Measurements from ENCODE around the gene RTRAF.

DNA sequence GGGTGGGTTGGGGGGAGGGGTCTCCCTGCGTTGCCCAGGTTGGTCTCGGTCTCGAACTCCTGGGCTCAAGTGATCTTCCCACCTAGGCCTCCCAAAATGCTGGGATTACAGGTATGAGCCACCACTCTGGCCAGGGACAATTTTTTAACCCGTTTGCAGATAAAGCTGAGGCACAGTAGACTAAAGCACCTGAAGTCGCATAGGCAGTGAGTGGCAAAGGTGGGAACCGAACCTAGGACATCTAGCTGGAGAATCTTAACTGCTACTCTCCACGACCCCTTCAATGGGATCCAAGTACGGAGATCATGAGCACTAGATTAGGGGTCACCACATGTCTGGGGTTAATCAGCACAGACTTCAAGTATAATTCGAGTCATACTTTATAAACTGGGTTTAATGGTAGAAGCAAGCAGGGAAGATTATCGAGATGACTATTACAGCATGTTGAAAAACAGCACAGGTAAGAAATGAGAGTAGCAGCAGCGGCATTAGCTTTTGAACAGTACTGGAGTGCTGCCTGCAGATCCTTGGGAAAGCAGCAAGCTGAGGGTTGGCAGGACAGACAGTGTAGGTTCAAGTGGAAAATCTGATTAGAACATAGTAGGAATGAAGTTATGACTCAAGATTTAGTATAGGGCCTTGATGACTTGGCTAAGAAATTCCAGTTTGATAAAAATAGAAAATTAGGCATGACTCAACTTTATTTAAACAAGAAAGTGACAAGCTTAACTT lies 55.6 kb downstream of the RTRAF start:
- TF ChIP-seq CTCF (conservative IDR thresholded peaks at IDR 0.05; ENCODE audit: low read length): no peak
- TF ChIP-seq EZH2phosphoT487 (IDR thresholded peaks at IDR 0.05; ENCODE audit: borderline replicate concordance, low read depth, low read length): no peak

Measured in OCI-LY7 (cell line).